GM12878 (cell line): ENCODE results near the gene PHLDA2. TPM values are rescaled to one million over a fixed set of nuclear protein-coding genes. Genes with fewer than 3 reads are reported as not detected.

Experiments used
- ATAC-seq: fragments of 200-7000 bp; cut with Tn5 transposase; 3 replicates; pipeline ENCODE4 v1.9.1; 2020; ENCODE audit warnings: mild to moderate bottlenecking, moderate library complexity
- BruUV-seq: library from RNA; stranded (reverse); fragments of 400-500 nt; replicated peaks from 2 replicates; lab custom pipeline; 2021; lab: Mats Ljungman, UMichigan
- CTCF ChIA-PET: fragments of 300-600 bp; sonication (Branson Sonifier 250); formaldehyde crosslinking; extraction: SDS; loops from one replicate; lab custom pipeline; 2021; ENCODE audit warnings: inconsistent platforms; lab: Yijun Ruan, JAX
- POLR2A ChIA-PET: fragments of 350-600 bp; formaldehyde crosslinking; extraction: SDS; loops from one replicate; lab custom pipeline; 2021; ENCODE audit warnings: inconsistent platforms; lab: Charles Lee
- RAD21 ChIA-PET: fragments of 300-600 bp; sonication (Branson Sonifier 250); formaldehyde crosslinking; loops from one replicate; lab custom pipeline; 2023; ENCODE audit warnings: antibody characterized with exemption; ENCODE audit not compliant: unreplicated experiment; lab: Charles Lee
- SMC1A ChIA-PET: fragments of 300-600 bp; sonication (Branson Sonifier 250); formaldehyde crosslinking; loops from one replicate; lab custom pipeline; 2023; ENCODE audit not compliant: unreplicated experiment, uncharacterized antibody; lab: Charles Lee
- DNase-seq: peaks from one replicate; pipeline ENCODE4 v3.0.0-alpha.2; 2011; ENCODE audit warnings: low read depth, low spot score
- FAIRE-seq: peaks from 3 replicates; lab custom pipeline; 2011; peaks lifted over from hg19 to GRCh38; lab: Jason Lieb, UNC
- H2AFZ ChIP-seq: 2 replicates; pipeline ENCODE4 v1.6.0; 2011; ENCODE audit warnings: low read depth, low read length, control low read depth; ENCODE audit not compliant: control insufficient read depth
- H3K27ac ChIP-seq: 2 replicates; pipeline ENCODE4 v1.5.1; 2011; ENCODE audit warnings: control low read depth; ENCODE audit not compliant: control insufficient read depth, insufficient read depth
- H3K27me3 ChIP-seq, 2 experiments: replicated peaks in 1 of 2; 2 replicates each; pipeline versions ENCODE4 v1.6.0 to v1.6.1; 2011; ENCODE audit warnings: low read length in 1 of 2; ENCODE audit not compliant: control insufficient read depth in 2 of 2, insufficient read depth in 2 of 2
- H3K36me3 ChIP-seq, 2 experiments: 2 replicates each; pipeline ENCODE4 v1.5.1; 2011; ENCODE audit warnings: low read length in 1 of 2; ENCODE audit not compliant: control insufficient read depth in 2 of 2, insufficient read depth in 2 of 2
- H3K4me1 ChIP-seq: 2 replicates; pipeline ENCODE4 v1.6.1; 2011; ENCODE audit warnings: mild to moderate bottlenecking, low read length, moderate library complexity, mixed read lengths; ENCODE audit not compliant: control insufficient read depth, insufficient read depth
- H3K4me2 ChIP-seq: 2 replicates; pipeline ENCODE4 v1.6.0; 2011; ENCODE audit warnings: control low read depth; ENCODE audit not compliant: control insufficient read depth, insufficient read depth
- H3K4me3 ChIP-seq: fragments of 200-600 bp; sonication (generic); 2 replicates; pipeline ENCODE4 v1.5.1; 2016
- H3K79me2 ChIP-seq: 2 replicates; pipeline ENCODE4 v1.6.0; 2011; ENCODE audit warnings: low read length; ENCODE audit not compliant: control insufficient read depth, insufficient read depth
- H3K9ac ChIP-seq: 2 replicates; pipeline ENCODE4 v1.8.0; 2011; ENCODE audit warnings: low read length, control low read depth, mixed read lengths; ENCODE audit not compliant: control insufficient read depth, insufficient read depth
- H3K9me3 ChIP-seq: replicated peaks from 3 replicates; pipeline ENCODE4 v1.5.1; 2011; ENCODE audit warnings: mild to moderate bottlenecking, low read length; ENCODE audit not compliant: control insufficient read depth, insufficient read depth
- H4K20me1 ChIP-seq: 2 replicates; pipeline ENCODE4 v1.6.0; 2011; ENCODE audit not compliant: control insufficient read depth, insufficient read depth
- CBX3 ChIP-seq: fragments of 200-600 bp; sonication (generic); IDR thresholded peaks from 2 replicates; pipeline ENCODE4 v1.6.1; 2016; ENCODE audit warnings: low read depth, borderline replicate concordance
- CBX5 ChIP-seq: sonication (generic); IDR thresholded peaks from 2 replicates; pipeline ENCODE4 v1.6.1; 2016; ENCODE audit warnings: low read depth, moderate library complexity, mild to moderate bottlenecking, inconsistent platforms
- E2F4 ChIP-seq: IDR thresholded peaks from 2 replicates; pipeline ENCODE4 v1.6.1; 2012; ENCODE audit warnings: low read depth, low read length, improper control_type of control experiment
- EP300 ChIP-seq, 2 experiments: fragments of 150-350 bp in 1 of 2; IDR thresholded peaks; 2 replicates each; pipeline ENCODE4 v1.6.1; 2011 to 2012; ENCODE audit warnings: low read depth in 2 of 2, low read length in 2 of 2, borderline replicate concordance in 1 of 2, improper control_type of control experiment in 1 of 2, inconsistent platforms in 1 of 2; ENCODE audit not compliant: control insufficient read depth in 1 of 2
- GATAD2B ChIP-seq: fragments of 450-650 bp; conservative IDR thresholded peaks from 2 replicates; pipeline ENCODE4 v1.6.1; 2017; ENCODE audit warnings: low read depth, mild to moderate bottlenecking, moderate library complexity
- IRF5 ChIP-seq: fragments of 450-650 bp; IDR thresholded peaks from 2 replicates; pipeline ENCODE4 v1.6.1; 2017; ENCODE audit warnings: borderline replicate concordance
- KLF5 ChIP-seq: fragments of 450-650 bp; IDR thresholded peaks from 2 replicates; pipeline ENCODE4 v1.6.1; 2014; ENCODE audit warnings: mild to moderate bottlenecking; ENCODE audit not compliant: partially characterized antibody
- MAX ChIP-seq: IDR thresholded peaks from 2 replicates; pipeline ENCODE4 v1.6.1; 2012; ENCODE audit warnings: low read depth, low read length, improper control_type of control experiment
- MLLT1 ChIP-seq: fragments of 450-650 bp; IDR thresholded peaks from 2 replicates; pipeline ENCODE4 v1.6.1; 2016; ENCODE audit warnings: mild to moderate bottlenecking
- POU2F2 ChIP-seq: IDR thresholded peaks from 3 replicates; pipeline ENCODE4 v1.6.1; 2011; ENCODE audit warnings: low read depth, mild to moderate bottlenecking, low read length, borderline replicate concordance
- RAD21 ChIP-seq: IDR thresholded peaks from 2 replicates; pipeline ENCODE4 v1.6.1; 2011; ENCODE audit warnings: mild to moderate bottlenecking, low read depth, low read length, moderate library complexity; ENCODE audit not compliant: insufficient read depth
- RUNX3 ChIP-seq: IDR thresholded peaks from 2 replicates; pipeline ENCODE4 v1.6.1; 2012; ENCODE audit warnings: low read length, inconsistent platforms
- SIX5 ChIP-seq: IDR thresholded peaks from 2 replicates; pipeline ENCODE4 v1.6.1; 2011; ENCODE audit warnings: mild to moderate bottlenecking, low read depth, low read length, moderate library complexity; ENCODE audit not compliant: severe bottlenecking
- SP1 ChIP-seq: IDR thresholded peaks from one replicate; pipeline ENCODE4 v1.6.1; 2011; ENCODE audit warnings: low read depth, low read length
- SPI1 ChIP-seq: IDR thresholded peaks from 2 replicates; pipeline ENCODE4 v1.6.1; 2011; ENCODE audit warnings: low read depth, mild to moderate bottlenecking, low read length, moderate library complexity, borderline replicate concordance; ENCODE audit not compliant: insufficient read depth
- SREBF1 ChIP-seq: IDR thresholded peaks from 2 replicates; pipeline ENCODE4 v1.6.1; 2012; ENCODE audit warnings: mild to moderate bottlenecking, low read length
- ZNF217 ChIP-seq: fragments of 450-650 bp; IDR thresholded peaks from 2 replicates; pipeline ENCODE4 v1.6.1; 2017; ENCODE audit warnings: antibody characterized with exemption, mild to moderate bottlenecking
- ZNF384 ChIP-seq: IDR thresholded peaks from 2 replicates; pipeline ENCODE4 v1.6.1; 2012; ENCODE audit warnings: low read depth, mild to moderate bottlenecking, low read length, improper control_type of control experiment, borderline replicate concordance
- WGBS: methylation state at CpG from one replicate; pipeline ENCODE4 v1.1.6; 2016; ENCODE audit warnings: low lambda C conversion rate; ENCODE audit not compliant: insufficient replicate concordance, insufficient coverage; ENCODE audit errors: missing lambda C conversion rate; 5-methylcytosine and 5-hydroxymethylcytosine counted together
- in situ Hi-C: fragments of 300-500 bp; cut with MboI; formaldehyde crosslinking; loops from 9 replicates; pipeline ENCODE4 v1.14.3; 2018; ENCODE audit warnings: mixed read lengths
- intact Hi-C: fragments of 100-400 bp; cut with micrococcal nuclease; formaldehyde crosslinking; loops from one replicate; pipeline ENCODE4 v1.14.2; 2022; ENCODE audit not compliant: unreplicated experiment
- polyA plus RNA-seq, 11 experiments: library from polyadenylated mRNA; depleted of rRNA in 4 of 11; unstranded in 6 of 11; stranded (reverse) in 5 of 11; fragments of >200 nt; fragmentation: Nextera tagmentation in 4 of 11; fragmentation: Illumina TruSeq in 1 of 11; extraction: Ambion mirVana in 4 of 11; extraction: Trizol in 1 of 11; gene quantifications; 1 replicate in 1 of 11; 2 replicates in 10 of 11; pipeline versions ENCODE4 v1.2.1 to v1.2.3, GENCODE V29; 2011 to 2016; ENCODE audit warnings: inconsistent platforms in 2 of 11, missing spikeins in 2 of 11, low read depth in 1 of 11
- total RNA-seq, 4 experiments: library from RNA; depleted of rRNA in 3 of 4; stranded (reverse); fragments of >200 nt in 3 of 4; fragmentation: Illumina TruSeq in 1 of 4; extraction: Trizol in 1 of 4; gene quantifications; 2 replicates each; pipeline versions ENCODE4 v1.2.1 to v1.2.3, GENCODE V29; 2013 to 2021

The PHLDA2 gene
- total and polyA plus RNA-seq, 10 of the 15 experiments (the other 5 are each of a cell fraction or from before 2014, with no cell fraction given), result 0.15 to 0.49 (median 0.16) TPM; not detected in 7

GRCh38 chr11:2961080-2961479 is 31.9 kb upstream of the PHLDA2 start:
- ChIA-PET POLR2A (no interaction called here), SMC1A (interaction anchor here (1.0 to 1.1 kb wide), 2 partner anchors 10 to 29 kb away, joined by 3 to 4 read pairs; no protein-coding TSS in a partner anchor)
- Histone ChIP-seq H4K20me1 (peaks cover 4% of the 10 kb centered on the region), H3K79me2 (no peaks in the 10 kb centered on the region), H3K36me3 (peaks cover 34 to 66% of the 10 kb centered on the region in 2 experiments), H3K27me3 (no peaks in the 10 kb centered on the region), H3K4me1 (no peaks in the 10 kb centered on the region), H3K4me3 (no peak overlapping the region), H2AFZ (no peak overlapping the region), H3K9ac (no peak overlapping the region)
- ATAC-seq (no peak), DNase-seq (no peak), FAIRE-seq (no peak)
- 77% methylated on average over 5 of the region's 5 CpGs for WGBS
- BruUV-seq, result no TSS peak
- in situ Hi-C loops, result no loop called here
- intact Hi-C loops, result no loop called here
- TF ChIP-seq EP300 (IDR thresholded peaks at IDR 0.05; ENCODE audit: borderline replicate concordance in 1 of 2, control insufficient read depth in 1 of 2, low read depth in 2 of 2, low read length in 2 of 2), result no peak
- TF ChIP-seq ZNF217, result no peak
- TF ChIP-seq MAX, result no peak
- no peak for TF ChIP-seq CBX3
- TF ChIP-seq E2F4, result no peak
- TF ChIP-seq IRF5, result no peak
- TF ChIP-seq SREBF1, result no peak
- no peak for TF ChIP-seq POU2F2
- TF ChIP-seq RAD21, result no peak
- no peak for TF ChIP-seq SP1
- no peak for TF ChIP-seq KLF5
- no peak for TF ChIP-seq RUNX3
- TF ChIP-seq CBX5, result no peak
- no peak for TF ChIP-seq GATAD2B
- TF ChIP-seq SPI1, result no peak
- TF ChIP-seq MLLT1, result no peak
- TF ChIP-seq ZNF384, result no peak
- TF ChIP-seq SIX5, result no peak
- TF ChIP-seq, all 136 proteins: peak for 0
- ChIA-PET RAD21 (interaction anchor here (1.1 kb wide), 1 partner anchor 60 kb away, joined by 3 read pairs; no protein-coding TSS in a partner anchor), CTCF (interaction anchor here (0.9 to 1.1 kb wide), 2 partner anchors 14 to 15 kb away, joined by 3 read pairs; no protein-coding TSS in a partner anchor)
- no peak overlapping the region for H3K4me2 ChIP-seq
- no peak overlapping the region for H3K27ac ChIP-seq
- H3K9me3 ChIP-seq, result no peaks in the 10 kb centered on the region
